ENCODE measurements around the gene IGDCC3.
"Not testable (repeated sequence)": the region's sequence is repeated elsewhere in the genome, so short reads cannot be mapped to it uniquely, and the experiment has no call there.

Gene IGDCC3

DNA sequence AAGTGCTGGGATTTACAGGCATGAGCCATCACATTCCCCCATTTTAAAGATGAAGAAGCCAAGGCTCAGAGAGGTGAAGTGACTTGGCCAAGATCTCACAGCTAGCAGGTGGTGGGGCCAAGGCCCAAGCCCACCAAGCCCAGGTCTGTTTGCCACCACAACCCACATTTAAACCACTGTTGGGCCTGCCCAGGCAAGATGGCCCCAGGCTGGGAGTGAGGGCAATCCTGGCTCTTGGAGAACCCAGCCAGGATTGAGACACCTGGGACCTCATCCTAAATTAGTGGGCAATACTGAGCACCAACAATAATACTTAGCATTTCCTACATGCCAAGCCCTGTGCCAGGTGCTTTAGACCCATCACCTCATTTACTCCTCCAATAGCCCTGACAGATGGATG lies 6.9 kb downstream of the IGDCC3 start:
- DNase-seq (ENCODE audit: low read depth): no peak

DNA sequence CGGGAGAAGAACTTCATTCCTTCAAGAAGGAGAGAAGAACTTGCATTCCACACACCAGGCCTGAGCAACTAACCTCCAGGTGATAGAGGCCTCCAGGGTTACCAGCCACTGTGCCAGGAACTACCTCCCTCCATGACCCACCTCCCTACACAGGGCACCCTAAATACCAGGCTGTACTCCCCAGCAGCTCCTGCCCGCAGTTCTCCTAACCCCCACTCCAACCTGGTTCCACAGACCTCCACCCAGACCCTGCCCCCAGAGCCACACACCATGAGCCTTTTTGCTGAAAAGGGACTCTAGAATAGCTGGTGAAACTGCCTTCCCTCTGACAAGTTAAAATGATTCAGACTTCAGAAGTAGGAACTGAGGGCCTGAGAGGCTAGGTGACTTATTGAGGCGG lies 8.2 kb downstream of the IGDCC3 start:
- DNase-seq (ENCODE audit: low read depth): no peak

DNA sequence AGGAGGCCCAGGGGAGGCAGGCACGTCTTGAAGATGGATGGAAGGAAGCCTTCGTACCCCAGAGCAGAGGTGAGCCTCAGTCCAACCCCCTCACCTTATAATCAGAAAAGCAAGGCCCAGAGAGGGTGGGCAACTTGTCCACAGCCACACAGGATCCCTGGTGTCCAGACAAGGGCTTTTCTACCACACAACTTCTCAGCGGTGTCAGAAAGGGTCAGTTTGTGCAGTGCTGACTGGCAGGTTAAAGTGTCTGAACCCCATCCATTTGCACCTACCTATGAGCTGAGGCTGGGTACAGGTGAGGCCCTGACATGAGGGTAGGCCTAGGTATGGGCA lies 8.6 kb downstream of the IGDCC3 start:
- DNase-seq (ENCODE audit: low read depth): no peak

DNA sequence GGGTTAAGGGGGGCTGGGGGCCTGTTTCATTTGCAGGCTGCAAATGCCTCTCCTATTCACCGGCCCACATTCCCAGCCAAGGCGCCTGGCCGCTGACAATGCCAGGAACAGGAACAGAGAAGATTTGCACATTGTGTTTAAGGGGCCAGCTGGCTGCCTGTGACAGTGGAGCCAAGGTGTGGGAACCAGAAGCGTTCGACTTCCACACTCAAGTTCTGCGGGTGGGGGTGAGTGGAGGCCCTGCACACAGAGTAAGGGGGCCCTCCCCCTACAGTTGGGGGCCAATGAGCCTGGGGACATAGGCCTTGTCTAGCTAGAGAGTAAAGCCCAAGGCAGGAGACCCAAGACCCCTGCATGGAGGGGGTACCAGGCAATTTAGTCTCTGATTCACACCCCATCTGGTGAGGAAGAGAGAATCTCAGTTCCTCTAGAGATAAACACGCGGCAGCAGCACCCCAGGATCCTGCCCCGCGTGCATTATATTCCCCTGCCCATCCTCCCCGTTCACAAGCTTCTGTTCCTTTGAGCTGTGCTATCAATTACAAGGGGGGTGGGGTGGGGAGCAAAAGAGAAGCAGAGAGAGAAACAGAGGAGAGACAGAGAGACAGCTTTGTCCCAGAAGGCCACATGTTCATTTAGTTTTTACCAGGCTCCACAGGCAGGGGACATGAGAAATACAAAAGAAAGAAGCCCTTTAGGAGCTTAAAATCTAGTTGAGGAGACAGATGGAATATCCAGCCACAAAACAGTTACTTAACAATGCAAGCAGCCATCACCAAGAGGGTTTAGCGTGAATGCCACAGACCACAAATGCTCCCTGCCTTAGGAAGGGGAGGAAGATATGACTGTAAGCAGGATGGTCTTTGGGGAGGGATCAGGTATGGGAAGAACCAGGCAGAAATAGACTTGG lies 9.2 kb downstream of the IGDCC3 start:
- DNase-seq (ENCODE audit: low read depth): no peak

DNA sequence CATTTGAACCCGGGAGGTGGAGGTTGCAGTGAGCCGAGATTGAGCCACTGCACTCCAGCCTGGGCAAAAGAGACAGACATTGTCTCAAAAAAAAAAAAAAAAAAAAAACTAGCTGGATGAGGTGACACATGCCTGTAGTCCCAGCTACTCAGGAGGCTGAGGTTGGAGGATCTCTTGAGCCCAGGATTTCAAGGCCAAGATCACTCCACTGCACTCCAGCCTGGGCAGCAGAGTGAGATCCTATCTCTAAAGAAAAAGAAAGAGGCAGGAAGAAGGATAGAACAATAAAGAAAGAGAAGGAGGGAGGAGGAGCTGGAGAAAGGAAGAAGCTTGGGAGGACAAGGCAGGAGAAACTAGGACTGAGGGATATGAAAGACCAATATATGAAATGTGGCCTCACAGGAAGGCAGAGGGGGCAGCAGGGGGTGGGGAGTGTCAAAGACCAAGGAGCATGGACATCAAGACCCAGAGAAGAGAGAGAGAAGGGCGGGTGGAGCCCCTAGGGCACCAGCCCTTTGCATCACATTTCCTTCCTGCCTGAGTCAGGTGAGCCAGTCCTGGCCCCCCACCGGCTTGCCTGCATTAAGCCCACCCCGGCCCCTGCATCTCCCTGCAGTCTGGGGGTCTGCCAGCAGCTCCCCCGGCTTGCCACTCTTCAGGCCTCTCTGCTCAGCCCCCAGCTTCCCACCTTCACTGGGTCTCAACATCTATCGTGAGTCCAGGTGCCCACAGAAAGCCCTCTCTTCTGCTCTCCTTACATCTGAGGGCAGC lies 11.5 kb downstream of the IGDCC3 start:
- no peak for DNase-seq (ENCODE audit: low read depth)

DNA sequence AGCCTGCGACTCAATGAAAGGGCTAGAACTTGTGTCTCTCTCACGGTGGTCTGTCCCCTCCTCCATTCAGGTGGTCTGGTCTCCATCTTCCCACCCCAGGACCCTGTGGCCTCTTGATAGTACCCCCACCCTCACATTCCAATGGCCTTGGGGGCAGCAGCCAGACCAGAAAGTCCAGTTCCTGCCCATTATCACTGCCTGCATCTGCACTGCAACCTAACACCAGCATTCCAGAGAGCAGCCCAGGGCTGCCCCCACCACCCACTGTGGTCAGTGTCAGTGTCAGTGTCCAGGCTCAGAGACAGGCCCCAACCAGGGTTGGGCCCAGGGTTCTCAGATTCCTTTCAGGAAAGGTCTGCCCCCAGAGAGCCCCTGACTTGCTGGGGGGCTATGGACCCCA lies 12.6 kb downstream of the IGDCC3 start:
- no peak for DNase-seq (ENCODE audit: low read depth)

DNA sequence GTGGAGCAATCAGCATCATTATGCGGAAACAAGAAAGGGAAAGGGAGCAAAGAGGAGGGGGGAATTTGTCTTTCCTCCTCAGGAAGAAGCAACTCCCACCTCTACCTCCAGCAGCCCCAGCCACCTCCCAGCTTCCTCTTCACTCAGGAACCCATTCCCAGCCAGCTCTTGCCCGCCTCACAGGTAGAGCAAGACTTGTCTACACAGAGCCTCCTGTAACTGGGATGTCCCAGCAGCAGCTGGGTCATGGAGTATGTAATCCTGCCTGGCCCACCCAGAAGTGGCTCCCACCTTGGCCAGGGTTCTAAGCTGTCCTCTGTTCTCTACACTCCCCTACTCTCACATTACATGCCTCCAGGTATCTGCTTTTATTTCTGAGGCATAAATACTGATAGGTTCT lies 14.0 kb downstream of the IGDCC3 start:
- no peak for DNase-seq (ENCODE audit: low read depth)

DNA sequence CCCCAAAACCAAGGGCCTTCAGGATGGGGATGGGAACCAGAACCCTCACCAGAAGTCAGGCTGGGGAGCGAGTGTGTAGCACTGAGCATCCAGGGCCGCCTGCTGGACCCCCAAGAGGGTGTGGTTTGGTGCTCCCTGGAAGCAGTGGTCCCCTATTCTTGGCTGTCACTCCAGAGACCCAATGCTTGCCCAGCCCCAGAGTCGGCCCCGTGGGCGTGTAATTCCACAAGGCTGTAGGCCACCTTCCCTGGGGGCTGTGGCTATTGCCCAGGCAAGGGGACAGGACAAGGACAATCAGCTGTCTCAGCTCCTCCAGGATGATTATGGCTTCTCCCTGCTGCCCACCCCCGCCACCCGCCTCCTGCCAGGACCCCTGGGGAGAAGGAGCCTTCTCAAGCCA lies 14.5 kb downstream of the IGDCC3 start:
- DNase-seq (ENCODE audit: low read depth): no peak

DNA sequence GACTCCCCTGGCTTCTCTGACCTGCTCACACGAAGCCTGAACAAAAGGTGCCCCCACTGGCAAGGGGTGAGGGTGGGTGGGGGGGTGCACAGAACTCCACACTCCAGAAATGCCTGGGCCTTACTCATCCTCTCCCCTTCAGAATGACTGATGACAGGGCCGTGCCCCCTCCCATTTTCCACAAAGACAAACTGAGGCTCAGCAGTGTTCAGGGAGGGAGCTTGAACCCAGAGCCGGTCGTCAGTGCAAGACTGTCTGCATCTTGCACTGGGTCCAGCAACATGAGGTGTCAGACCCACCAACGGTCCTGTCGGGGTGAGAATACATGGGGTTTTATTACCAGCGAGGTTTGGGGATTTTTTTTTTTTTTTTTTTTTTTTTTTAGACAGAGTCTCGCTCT lies 15.3 kb downstream of the IGDCC3 start:
- DNase-seq (ENCODE audit: low read depth): no peak

DNA sequence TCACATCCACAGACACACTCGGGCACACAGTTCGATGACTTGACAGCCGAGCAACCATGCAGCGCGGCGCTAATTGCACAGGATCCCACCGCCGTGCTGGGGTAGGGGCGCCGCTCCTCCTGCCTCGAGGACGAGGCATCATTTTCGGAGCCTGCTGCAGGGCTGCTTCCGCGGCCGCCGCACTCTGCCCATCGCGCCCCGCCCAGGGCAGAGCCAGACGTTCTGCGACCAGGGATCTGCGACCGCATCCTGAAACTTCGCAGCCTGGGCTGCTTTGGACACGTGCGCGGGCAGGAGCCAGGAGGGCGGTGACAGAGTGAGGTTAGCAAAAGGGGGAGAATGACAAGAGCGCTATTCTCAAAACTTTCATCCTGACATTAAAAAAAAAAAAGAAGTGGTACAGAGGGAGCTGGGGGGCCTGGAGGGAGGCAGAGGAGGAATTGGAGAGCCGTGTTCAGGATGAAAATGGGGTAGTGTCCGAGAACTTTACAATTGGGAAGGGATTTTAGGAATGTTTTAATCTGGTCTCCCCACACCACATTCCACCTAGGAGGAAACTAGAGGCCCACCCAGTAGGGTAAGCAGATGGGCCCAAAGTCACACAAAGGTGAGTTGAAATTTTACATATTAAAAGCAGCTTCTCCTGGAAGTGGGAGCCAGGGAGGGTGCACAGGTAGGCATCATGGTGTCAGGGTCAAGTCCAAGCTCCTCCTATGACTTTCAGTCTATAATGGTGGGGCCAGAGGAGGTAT lies 15.9 kb downstream of the IGDCC3 start:
- no peak for DNase-seq (ENCODE audit: low read depth)

DNA sequence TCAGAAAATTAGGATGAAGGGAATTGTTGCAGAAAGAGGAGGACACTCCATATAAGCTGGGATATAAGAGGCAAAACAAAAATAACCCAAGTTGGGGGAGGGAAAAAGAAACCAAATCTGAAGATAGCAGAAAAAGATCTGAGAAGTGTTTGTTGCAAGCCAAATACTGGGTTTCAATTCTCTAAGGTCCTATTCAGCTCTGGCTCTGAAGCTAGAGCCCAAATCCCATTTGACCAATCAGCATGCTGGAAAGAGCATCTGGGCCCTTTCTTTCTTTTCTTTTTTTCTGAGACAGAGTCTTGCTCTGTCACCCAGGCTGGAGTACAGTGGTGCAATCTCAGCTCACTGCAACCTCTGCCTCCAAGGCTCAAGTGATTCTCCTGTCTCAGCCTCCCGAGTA lies 17.3 kb downstream of the IGDCC3 start:
- DNase-seq (ENCODE audit: low read depth): no peak

DNA sequence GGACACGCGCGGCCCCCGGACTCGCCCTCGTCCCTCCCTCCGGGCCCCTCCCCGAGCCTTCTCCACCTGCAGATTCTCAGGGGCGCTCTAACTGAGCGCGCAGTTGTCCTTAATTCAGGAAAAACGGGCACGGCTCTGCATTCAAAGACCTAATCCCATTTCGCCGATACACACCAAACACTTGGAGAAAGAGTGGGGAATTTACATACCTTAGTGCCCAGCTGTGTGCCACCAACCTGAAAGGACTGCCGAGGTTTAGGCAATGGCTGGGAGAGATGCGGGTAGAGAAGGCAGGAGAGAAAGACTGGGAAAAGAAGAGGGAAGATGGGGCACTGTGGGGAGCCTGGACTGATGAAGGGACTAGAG lies 21.8 kb downstream of the IGDCC3 start:
- DNase-seq (ENCODE audit: low read depth): no peak

DNA sequence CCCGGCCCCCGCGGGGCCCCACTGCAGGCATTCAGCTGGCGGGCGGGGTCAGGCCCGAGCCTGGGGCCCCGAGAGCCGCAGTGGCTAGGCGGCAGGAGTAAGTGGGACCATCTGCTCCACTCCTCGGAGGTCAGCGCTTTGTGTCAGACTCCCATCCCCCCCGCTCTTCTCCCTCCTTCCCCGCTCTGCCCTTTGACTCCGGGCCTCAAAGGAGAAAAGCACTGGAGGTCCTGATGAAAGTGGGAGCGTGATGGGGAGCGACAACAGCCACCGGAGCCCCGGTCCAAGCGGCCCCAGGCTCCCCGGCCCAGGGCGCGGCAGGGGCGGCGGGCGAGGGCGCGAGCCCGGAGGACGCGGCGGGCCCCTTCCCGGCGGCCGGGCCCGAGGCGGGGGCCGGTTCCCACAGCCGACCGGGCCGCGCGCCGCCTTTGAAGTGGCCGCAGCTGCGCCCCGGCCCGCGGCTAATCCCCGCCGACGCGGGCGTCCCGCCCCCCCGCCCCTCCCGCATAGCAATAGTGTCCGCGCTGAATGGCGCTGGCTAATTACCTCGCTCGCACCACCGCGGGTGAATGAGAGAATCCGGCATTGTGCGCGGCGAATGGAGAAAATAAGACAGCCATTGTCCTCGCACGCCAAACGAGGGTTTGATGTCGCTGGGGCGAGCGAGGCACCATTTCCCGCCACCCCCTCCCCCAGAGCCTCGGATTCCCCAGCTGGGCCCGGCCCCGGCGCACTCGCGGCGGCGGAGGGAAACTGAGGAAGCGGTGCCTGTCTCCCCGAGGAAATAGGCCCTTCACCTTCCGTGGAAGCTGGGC lies 22.4 kb downstream of the IGDCC3 start:
- no peak for DNase-seq (ENCODE audit: low read depth)

DNA sequence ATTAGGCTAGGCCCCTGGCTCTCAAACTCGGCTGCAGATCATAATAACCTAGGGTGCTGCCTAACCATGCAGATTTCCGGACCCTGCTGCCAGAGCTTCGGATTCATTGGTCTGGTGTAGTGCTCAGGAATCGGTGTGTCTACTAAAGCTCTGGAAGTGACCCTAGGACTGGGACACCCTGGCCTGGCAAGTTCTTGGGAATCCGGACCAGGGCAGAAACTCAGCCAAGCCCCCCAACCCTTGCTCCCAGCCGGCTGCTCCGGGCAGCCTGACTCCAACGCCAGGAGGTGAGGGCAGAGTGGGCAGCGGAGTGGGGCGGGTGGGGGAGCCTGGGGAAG lies 23.0 kb downstream of the IGDCC3 start:
- DNase-seq (ENCODE audit: low read depth): no peak

DNA sequence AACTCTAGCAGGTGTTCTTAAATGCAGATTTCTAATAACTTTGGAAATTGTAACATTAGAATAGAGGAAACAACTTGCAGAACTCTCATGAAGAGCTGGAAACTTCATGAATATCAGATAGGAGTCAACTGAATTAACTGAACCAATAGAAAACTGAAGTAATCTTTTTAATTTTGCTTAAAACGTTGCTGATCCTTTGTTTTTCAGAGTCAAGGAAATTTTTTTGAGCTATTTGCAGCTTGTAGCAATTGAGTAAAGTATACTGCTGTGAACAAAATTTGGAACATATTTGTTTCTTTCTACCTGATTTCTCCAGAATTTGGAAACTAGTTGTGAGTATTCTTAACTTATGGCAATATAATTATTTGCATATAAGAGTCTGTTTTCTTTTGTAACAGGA lies 25.8 kb downstream of the IGDCC3 start:
- DNase-seq (ENCODE audit: low read depth): not testable (repeated sequence)

DNA sequence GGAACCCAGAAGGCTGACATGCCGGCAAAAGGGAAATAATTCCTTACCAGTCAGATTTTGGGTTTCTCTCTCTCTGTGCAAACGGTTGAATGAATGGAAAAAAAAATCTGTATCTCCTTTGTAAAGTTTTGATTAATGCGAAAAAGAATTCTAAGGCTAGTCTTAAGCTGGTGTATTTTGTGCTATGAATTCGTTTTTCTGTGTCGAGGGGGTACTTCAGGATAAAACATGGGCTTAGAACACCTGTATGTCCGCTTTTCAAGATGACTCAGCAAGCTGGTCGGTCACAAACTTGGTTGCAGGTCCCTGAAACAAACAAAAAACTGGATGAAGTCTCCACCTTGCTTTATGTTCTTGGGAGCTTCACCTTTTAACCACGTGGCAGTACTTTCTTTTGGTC lies 28.5 kb downstream of the IGDCC3 start:
- no peak for DNase-seq (ENCODE audit: low read depth)

DNA sequence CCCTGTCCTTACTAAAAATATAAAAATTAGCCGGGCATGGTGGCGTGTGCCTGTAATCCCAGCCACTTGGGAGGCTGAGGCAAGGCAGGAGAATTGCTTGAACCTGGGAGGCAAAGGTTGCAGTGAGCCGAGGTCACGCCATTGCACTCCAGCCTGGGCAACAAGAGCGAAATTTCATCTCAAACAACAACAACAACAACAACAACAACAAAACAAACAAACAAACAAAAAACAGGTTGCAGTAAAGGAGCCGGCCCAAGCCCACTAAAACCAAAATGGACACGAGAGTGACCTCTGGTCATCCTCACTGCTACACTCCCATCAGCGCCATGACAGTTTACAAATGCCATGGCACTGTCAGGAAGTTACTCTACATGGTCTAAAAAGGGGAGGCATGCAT lies 30.0 kb downstream of the IGDCC3 start:
- DNase-seq (ENCODE audit: low read depth): not testable (repeated sequence)

DNA sequence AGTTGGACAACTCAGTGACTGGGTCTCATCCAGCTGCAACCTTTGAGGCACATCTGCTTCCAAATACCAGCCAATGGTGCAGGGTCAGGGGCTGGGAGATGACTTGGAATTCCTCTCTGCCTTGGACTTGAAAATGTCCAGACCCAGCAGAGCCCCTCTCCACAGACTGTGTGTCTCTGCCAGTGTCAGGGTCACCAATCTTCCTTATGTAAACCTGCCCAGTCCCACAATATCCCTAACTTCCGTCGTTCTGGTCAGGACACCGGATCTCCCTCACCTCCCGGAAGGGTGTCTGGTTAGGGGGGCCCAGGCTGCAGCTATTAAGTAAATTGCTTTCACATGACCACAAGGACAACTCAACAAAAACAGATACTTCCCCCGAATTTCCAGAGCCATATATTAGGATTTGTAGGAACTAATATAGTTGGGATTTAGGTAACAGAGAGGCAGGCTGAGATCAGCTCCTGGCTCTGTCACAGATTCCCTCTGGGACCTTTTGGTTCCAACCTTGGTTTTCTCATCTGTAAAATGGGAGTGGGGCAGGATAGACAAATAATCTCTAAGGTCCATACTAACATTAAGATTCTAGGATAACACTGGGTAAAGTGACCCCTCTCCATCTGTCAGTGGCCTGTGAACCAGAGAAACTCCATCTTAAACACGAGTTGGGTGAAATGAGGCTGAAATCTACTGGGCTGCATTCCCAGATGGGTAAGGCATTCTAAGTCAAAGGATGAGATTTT lies 30.8 kb downstream of the IGDCC3 start:
- no peak for DNase-seq (ENCODE audit: low read depth)

DNA sequence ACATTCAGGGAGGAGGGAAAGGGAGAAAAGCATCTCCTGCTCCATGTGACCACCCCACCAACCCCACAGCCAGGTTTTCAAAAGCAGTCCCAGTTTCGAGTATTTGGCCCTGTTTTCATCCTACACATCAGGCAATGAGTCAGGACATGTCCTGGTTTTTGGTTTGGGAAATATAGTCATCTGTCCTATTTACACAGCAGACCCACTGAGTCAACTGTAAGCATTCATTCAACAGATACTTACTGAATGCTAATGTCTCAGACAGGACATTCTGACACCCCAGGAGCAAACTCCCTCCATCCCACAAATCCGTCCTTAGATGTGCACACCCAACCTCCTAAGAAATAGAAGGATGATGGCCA lies 32.9 kb downstream of the IGDCC3 start:
- DNase-seq (ENCODE audit: low read depth): no peak

DNA sequence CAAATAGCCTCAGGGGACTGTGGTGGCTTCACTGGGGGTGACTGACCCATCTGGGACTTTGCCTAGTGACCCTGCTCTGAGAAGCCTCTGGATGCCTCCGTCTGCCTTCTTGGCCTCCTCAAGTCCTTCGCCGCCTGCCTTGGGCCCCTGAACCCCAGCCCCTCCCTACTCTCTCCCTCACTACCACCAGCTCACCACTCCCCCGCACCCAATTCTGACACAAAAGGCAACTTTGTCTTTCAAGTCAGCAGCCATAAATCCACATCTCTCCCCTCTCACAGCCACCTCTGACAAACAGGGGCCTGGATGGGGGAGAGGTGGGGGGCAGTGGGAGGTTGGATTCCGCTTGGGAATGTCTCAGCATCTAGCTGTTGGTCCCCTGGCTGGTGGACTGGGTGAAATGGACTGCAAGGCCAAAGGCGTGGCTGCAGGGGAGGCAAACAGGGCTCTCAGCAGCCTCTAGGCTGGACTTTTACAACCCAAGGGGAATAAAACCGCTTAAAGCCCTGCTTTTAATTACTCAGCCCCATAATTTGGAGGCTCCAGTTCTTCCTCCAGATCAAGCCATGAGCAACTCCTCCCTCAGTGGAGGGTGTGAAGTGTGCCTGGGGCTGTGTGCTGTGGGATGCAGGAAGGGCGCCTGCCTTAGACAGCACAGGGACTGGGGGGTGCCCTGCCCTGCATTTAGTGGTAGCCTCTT lies 33.4 kb downstream of the IGDCC3 start:
- DNase-seq (ENCODE audit: low read depth): no peak
